Activated naive CD8-positive, alpha-beta T cell (primary cell): ENCODE data around the gene LRG1.

Source experiments
- H3K27ac Mint-ChIP-seq: one replicate; pipeline ENCODE4 v1.8.0; 2021; ENCODE audit warnings: mixed read lengths
- H3K27me3 Mint-ChIP-seq: one replicate; pipeline ENCODE4 v1.8.0; 2021; ENCODE audit warnings: mixed read lengths
- H3K36me3 Mint-ChIP-seq: one replicate; pipeline ENCODE4 v1.8.0; 2021; ENCODE audit warnings: mixed read lengths
- H3K4me1 Mint-ChIP-seq: one replicate; pipeline ENCODE4 v1.8.0; 2021; ENCODE audit warnings: low read depth, mixed read lengths
- H3K4me3 Mint-ChIP-seq: one replicate; pipeline ENCODE4 v1.8.0; 2021; ENCODE audit warnings: mild to moderate bottlenecking, mixed read lengths
- H3K9me3 Mint-ChIP-seq: one replicate; pipeline ENCODE4 v1.8.0; 2021; ENCODE audit warnings: low read depth, mixed read lengths

Gene LRG1

DNA sequence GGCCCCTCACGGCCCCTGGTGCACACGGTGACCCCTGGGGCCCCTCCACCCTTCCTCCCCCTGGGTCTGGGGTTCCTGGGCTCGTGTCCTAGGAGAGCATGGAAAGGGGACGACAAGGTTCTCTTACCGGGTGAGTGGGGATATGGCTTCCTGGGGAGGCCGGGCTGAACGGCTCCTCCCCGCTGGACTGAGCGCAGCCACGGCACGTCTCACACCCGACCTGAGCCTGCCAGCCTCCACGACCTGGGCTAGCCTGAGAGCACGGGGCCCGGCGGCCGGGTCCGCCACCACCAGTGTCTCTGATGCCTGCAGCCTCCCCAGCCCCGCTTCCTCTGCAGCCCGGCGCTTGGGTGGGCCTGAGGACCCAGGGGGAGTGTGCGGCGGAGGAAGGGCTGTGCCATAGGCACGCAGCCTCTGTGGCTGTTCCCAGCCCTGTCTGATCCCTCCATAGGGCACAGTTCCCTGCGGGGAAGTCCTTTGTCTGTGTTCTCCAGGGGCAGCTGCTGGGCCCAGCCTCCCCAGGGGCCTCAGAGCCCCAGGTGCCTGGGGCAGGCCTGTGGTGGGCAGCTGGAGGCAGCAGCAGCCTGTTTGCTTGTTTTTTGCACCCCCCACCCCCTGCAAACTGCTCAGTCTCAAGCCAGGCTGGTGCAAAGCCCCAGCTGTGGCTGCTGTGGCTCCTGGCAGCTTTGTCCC, 36.6 kb downstream of the LRG1 start:
- H3K36me3 Mint-ChIP-seq: peaks cover 6% of the 10 kb centered on the region
- H3K4me1 Mint-ChIP-seq: no peaks in the 10 kb centered on the region
- H3K4me3 Mint-ChIP-seq: no peak overlapping the region
- no peak overlapping the region for H3K27ac Mint-ChIP-seq
- H3K27me3 Mint-ChIP-seq: no peaks in the 10 kb centered on the region
- H3K9me3 Mint-ChIP-seq: no peaks in the 10 kb centered on the region

- Mint-ChIP-seq H3K4me3 (no peak overlapping the region), H3K27ac (no peak overlapping the region), H3K36me3 (peaks cover 6% of the 10 kb centered on the region), H3K9me3 (no peaks in the 10 kb centered on the region), H3K27me3 (no peaks in the 10 kb centered on the region), H3K4me1 (no peaks in the 10 kb centered on the region)
Measured at GRCh38 chr19:4502282-4503131, 37.3 kb downstream of the LRG1 start.

DNA sequence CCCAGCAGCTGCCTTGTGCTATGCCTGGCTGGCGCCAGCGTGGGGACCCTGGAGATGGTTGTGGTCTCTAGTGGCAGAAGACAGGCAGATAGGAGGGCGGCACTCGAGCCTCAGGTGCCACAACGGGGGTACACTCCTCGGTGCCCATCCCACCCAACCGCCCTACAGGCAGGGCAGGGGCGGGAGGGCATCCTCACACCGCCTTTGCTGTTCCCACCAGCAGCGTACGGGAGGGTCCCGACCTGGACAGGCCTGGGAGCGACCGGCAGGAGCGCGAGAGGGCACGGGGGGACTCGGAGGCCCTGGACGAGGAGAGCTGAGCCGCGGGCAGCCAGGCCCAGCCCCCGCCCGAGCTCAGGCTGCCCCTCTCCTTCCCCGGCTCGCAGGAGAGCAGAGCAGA, 38.1 kb downstream of the LRG1 start:
- H3K36me3 Mint-ChIP-seq: peaks cover 6% of the 10 kb centered on the region
- H3K9me3 Mint-ChIP-seq: no peaks in the 10 kb centered on the region
- H3K27ac Mint-ChIP-seq: no peak overlapping the region
- no peak overlapping the region for H3K4me3 Mint-ChIP-seq
- no peaks in the 10 kb centered on the region for H3K27me3 Mint-ChIP-seq
- no peaks in the 10 kb centered on the region for H3K4me1 Mint-ChIP-seq

DNA sequence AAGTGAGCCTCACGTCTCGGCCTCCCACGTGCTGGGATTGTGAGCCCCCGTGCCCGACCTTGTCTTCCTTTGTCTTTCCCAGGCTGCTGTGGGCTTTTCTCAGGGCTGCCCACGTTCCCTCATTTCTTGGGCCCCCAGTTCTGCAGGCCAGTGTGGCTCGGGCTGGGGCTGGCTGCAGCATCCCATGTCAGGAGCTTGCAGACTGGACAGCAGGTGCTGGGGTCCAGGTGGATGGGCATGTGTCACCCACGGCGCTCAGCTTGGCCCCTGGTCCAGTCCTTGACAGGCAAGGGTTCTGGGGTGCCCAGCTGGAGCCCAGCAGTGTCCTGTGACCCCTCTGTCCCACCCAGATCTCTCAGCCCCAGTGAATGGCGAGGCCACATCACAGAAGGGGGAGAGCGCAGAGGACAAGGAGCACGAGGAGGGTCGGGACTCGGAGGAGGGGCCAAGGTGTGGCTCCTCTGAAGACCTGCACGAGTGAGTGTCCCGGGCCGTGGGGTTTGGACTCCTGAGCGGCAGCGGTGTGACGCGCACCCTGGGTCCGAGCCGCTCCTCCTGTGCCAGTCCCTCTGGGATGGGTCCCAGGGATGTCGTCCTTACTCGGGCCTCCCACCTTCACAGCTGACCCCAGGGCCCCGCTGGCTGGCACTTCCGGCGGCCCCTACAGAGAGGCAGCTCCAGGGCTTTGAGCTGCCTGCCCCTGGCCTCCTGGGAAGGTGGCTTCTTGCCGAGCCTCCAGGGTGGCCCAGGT, 38.8 kb downstream of the LRG1 start:
- Mint-ChIP-seq H3K36me3 (peaks cover 3% of the 10 kb centered on the region), H3K9me3 (no peaks in the 10 kb centered on the region), H3K4me3 (no peak overlapping the region), H3K4me1 (no peaks in the 10 kb centered on the region), H3K27ac (no peak overlapping the region), H3K27me3 (no peaks in the 10 kb centered on the region)

- Mint-ChIP-seq H3K27ac (no peak overlapping the region), H3K36me3 (no peaks in the 10 kb centered on the region), H3K4me1 (no peaks in the 10 kb centered on the region), H3K27me3 (no peaks in the 10 kb centered on the region), H3K4me3 (no peak overlapping the region), H3K9me3 (no peaks in the 10 kb centered on the region)
Measured at GRCh38 chr19:4499855-4500254, 40.0 kb downstream of the LRG1 start.

DNA sequence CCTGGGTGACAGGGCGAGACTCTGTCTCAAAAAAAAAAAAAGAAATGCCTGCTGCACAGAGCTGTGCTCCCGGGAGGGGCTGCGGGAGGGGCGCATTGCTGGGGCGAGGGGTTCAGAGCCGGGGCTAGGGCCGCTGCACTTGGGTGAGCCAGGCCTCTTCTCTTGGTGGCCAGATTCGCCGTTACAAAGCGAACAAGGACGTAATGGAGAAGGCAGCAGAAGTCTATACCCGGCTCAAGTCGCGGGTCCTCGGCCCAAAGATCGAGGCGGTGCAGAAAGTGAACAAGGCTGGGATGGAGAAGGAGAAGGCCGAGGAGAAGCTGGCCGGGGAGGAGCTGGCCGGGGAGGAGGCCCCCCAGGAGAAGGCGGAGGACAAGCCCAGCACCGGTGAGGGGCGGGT, 40.5 kb downstream of the LRG1 start:
- H3K27me3 Mint-ChIP-seq: no peaks in the 10 kb centered on the region
- H3K4me3 Mint-ChIP-seq: no peak overlapping the region
- H3K9me3 Mint-ChIP-seq: no peaks in the 10 kb centered on the region
- no peaks in the 10 kb centered on the region for H3K36me3 Mint-ChIP-seq
- H3K4me1 Mint-ChIP-seq: no peaks in the 10 kb centered on the region
- H3K27ac Mint-ChIP-seq: no peak overlapping the region

GRCh38 chr19:4498694-4499093, 41.1 kb downstream of the LRG1 start:
- no peak overlapping the region for H3K4me3 Mint-ChIP-seq
- no peaks in the 10 kb centered on the region for H3K36me3 Mint-ChIP-seq
- H3K9me3 Mint-ChIP-seq: no peaks in the 10 kb centered on the region
- H3K4me1 Mint-ChIP-seq: no peaks in the 10 kb centered on the region
- no peak overlapping the region for H3K27ac Mint-ChIP-seq
- no peaks in the 10 kb centered on the region for H3K27me3 Mint-ChIP-seq

GRCh38 chr19:4497770-4498389, 42.0 kb downstream of the LRG1 start:
- Mint-ChIP-seq H3K36me3 (no peaks in the 10 kb centered on the region), H3K27me3 (no peaks in the 10 kb centered on the region), H3K9me3 (no peaks in the 10 kb centered on the region), H3K4me1 (no peaks in the 10 kb centered on the region), H3K4me3 (no peak overlapping the region), H3K27ac (no peak overlapping the region)

DNA sequence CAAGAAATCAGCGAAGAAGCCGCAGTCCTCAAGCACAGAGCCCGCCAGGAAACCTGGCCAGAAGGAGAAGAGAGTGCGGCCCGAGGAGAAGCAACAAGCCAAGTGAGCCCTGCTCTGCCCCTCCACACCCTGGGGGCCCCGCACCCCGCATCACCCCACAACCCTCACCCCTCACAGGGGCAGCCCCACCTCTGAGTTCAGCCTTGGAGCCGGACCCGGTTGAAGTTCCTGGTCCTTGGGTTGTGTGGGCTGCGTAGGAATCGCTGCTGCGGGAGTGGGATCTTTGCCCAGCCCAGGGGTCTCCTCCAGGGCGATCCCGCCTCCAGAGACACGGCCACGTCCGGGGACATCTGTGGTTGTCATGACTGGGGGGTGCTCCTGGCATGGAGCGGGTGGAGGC, 43.5 kb downstream of the LRG1 start:
- no peaks in the 10 kb centered on the region for H3K27me3 Mint-ChIP-seq
- no peaks in the 10 kb centered on the region for H3K36me3 Mint-ChIP-seq
- H3K9me3 Mint-ChIP-seq: no peaks in the 10 kb centered on the region

GRCh38 chr19:4495471-4495870, 44.4 kb downstream of the LRG1 start:
- Mint-ChIP-seq H3K4me3 (no peak overlapping the region), H3K27ac (no peak overlapping the region), H3K9me3 (no peaks in the 10 kb centered on the region), H3K4me1 (no peaks in the 10 kb centered on the region), H3K27me3 (no peaks in the 10 kb centered on the region), H3K36me3 (no peaks in the 10 kb centered on the region)

More for the DNA sequence above, 43.5 kb downstream of the LRG1 start:
- no peak overlapping the region for H3K27ac Mint-ChIP-seq
- H3K4me3 Mint-ChIP-seq: no peak overlapping the region
- no peaks in the 10 kb centered on the region for H3K4me1 Mint-ChIP-seq

- no peaks in the 10 kb centered on the region for H3K27me3 Mint-ChIP-seq
- no peaks in the 10 kb centered on the region for H3K36me3 Mint-ChIP-seq
- no peak overlapping the region for H3K27ac Mint-ChIP-seq
- no peaks in the 10 kb centered on the region for H3K9me3 Mint-ChIP-seq
- H3K4me3 Mint-ChIP-seq: no peak overlapping the region
- H3K4me1 Mint-ChIP-seq: no peaks in the 10 kb centered on the region
Measured at GRCh38 chr19:4494691-4495064, 45.2 kb downstream of the LRG1 start.

GRCh38 chr19:4493929-4494690, 45.7 kb downstream of the LRG1 start:
- no peaks in the 10 kb centered on the region for H3K4me1 Mint-ChIP-seq
- no peaks in the 10 kb centered on the region for H3K27me3 Mint-ChIP-seq
- no peaks in the 10 kb centered on the region for H3K36me3 Mint-ChIP-seq
- H3K27ac Mint-ChIP-seq: no peak overlapping the region
- no peaks in the 10 kb centered on the region for H3K9me3 Mint-ChIP-seq
- H3K4me3 Mint-ChIP-seq: no peak overlapping the region

- H3K4me1 Mint-ChIP-seq: no peaks in the 10 kb centered on the region
- no peaks in the 10 kb centered on the region for H3K9me3 Mint-ChIP-seq
- H3K27me3 Mint-ChIP-seq: no peaks in the 10 kb centered on the region
- H3K27ac Mint-ChIP-seq: no peak overlapping the region
- H3K4me3 Mint-ChIP-seq: no peak overlapping the region
- no peaks in the 10 kb centered on the region for H3K36me3 Mint-ChIP-seq
Measured at GRCh38 chr19:4493104-4493928, 46.5 kb downstream of the LRG1 start.
